Right lobe of liver (tissue), 6 donors: ENCODE measurements around the gene IRF2BP1. TPM values are rescaled to one million over a fixed set of nuclear protein-coding genes. Genes with fewer than 3 reads are reported as not detected.

Experiments used
- ATAC-seq, 4 donors: fragments of 200-7000 bp; cut with Tn5 transposase; one replicate each; pipeline ENCODE4 v1.9.1; 2020; ENCODE audit warnings: mild to moderate bottlenecking in 4 of 4, moderate library complexity in 4 of 4
- DNase-seq, 3 donors: peaks; one replicate each; pipeline ENCODE4 v3.0.0-alpha.2; 2020
- H3K27ac ChIP-seq, 3 donors: fragments of 200-600 bp; one replicate each; pipeline ENCODE4 v1.8.0; 2022
- H3K27me3 ChIP-seq, 2 donors: fragments of 200-600 bp; one replicate each; pipeline ENCODE4 v1.8.0; 2022
- H3K36me3 ChIP-seq, 4 donors: fragments of 200-600 bp; sonication (generic) in 1 of 4; one replicate each; pipeline versions ENCODE4 v1.5.1 to v1.8.0; 2017 to 2022; ENCODE audit warnings: control low read depth in 1 of 4
- H3K4me1 ChIP-seq, 4 donors: fragments of 200-600 bp; sonication (generic) in 1 of 4; one replicate each; pipeline versions ENCODE4 v1.5.1 to v1.8.0; 2017 to 2022; ENCODE audit warnings: control low read depth in 1 of 4
- H3K4me3 ChIP-seq, 3 donors: fragments of 200-600 bp; one replicate each; pipeline ENCODE4 v1.8.0; 2022
- H3K9me3 ChIP-seq, 4 donors: fragments of 200-600 bp; sonication (generic) in 1 of 4; one replicate each; pipeline versions ENCODE4 v1.5.1 to v1.8.0; 2017 to 2022; ENCODE audit warnings: control low read depth in 1 of 4
- POLR2A ChIP-seq: fragments of 450-650 bp; IDR thresholded peaks from one replicate; pipeline ENCODE4 v1.6.1; 2017; ENCODE audit warnings: antibody characterized with exemption, mild to moderate bottlenecking
- WGBS: methylation state at CpG from one replicate; pipeline ENCODE4 v1.1.6; 2018; ENCODE audit warnings: low coverage, low lambda C conversion rate; ENCODE audit not compliant: insufficient coverage; ENCODE audit errors: missing lambda C conversion rate; 5-methylcytosine and 5-hydroxymethylcytosine counted together
- intact Hi-C, 2 donors: fragments of 100-400 bp; cut with DNase I; formaldehyde crosslinking; loops; one replicate each; pipeline versions ENCODE4 v1.11.2 to v1.14.1; 2022
- total RNA-seq, 6 experiments: library from RNA; depleted of rRNA in 2 of 6; stranded (reverse); fragments of >200 nt in 2 of 6; fragmentation: NEBNext Ultra II Directional in 3 of 6; extraction: Animal tissue kit (Norgen Biotek cat#: 25700) in 3 of 6; gene quantifications; one replicate each; pipeline versions ENCODE4 v1.1.0 to v1.2.4, GENCODE V29; 2016 to 2023
- TF ChIP-seq, protein P1 (sequence below), 4 donors: fragments of 200-600 bp in 3 of 4; fragments of 450-650 bp in 1 of 4; IDR thresholded peaks; one replicate each; pipeline versions ENCODE4 v1.5.1 to v1.8.0; 2016 to 2022; ENCODE audit warnings: antibody characterized with exemption in 4 of 4, mild to moderate bottlenecking in 2 of 4
- donor health status: DM: no; HTN: yes; CAD: no.
- donor health status: DM: no; HTN: no; CAD: no.
- donor health status: DM: no; HTN: no; CAD: no.
- donor health status: DM: no; HTN: yes; CAD: no.
- donor health status: DM: no; HTN: yes; CAD: no.

The IRF2BP1 gene
- total RNA-seq, 6 experiments from 2014 or later: 12.8 to 21.5 (median 15.5) TPM

DNA sequence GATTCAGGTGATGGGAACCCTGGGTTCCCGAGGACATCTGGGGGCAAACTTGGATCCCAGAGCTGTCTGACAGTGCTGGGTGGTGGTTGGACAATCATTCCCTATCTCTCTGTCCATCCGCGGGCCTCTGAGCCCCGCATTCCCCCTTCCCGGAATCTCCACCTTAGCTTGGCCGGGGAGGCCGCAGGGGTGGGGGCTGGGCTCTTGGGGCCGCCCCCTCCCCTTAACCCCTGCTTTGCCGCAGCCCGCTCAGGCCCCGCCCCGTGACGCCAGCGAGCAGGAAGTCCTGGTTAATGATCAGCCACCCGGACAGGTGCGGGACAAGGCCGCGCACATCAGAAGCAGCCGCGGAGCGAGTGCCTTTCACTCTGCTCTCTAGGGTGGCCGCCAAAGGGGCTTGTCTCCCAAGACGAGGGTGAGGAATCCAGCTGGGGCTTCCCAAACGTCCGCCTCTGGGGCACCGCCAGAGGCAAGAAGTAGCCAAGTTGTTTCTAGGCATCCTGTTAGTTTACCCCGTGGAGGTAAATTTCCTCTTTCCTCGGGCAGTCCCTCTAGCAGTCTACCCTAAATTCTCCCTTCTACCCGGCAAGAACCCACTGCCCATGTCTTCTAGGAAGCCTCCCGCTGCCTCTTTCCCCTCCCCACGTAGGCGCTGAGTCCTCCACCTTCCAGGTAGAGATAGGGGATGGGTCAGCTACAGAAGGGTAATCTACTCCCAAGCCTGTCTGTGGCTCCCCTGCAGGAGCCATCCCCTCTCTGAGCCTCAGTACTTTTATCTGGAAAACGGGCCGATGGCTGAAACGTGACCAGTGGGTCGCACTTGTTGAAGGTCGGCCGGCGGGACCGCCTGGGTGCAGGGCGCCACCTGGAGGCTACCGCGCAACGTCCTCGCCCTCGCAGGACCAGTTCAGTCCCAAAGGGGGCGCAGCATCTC is 3.0 kb downstream of the IRF2BP1 start:
- 8% methylated on average over 18 of the region's 47 CpGs for WGBS
- intact Hi-C loops: loop anchor here in 1 of 2 donors (10.0 kb wide), 1 partner anchor 68 kb away; the partner anchor contains the start of gene RSPH6A
- peak; percentile 71 for TF ChIP-seq POLR2A
- TF ChIP-seq, protein P1, sequence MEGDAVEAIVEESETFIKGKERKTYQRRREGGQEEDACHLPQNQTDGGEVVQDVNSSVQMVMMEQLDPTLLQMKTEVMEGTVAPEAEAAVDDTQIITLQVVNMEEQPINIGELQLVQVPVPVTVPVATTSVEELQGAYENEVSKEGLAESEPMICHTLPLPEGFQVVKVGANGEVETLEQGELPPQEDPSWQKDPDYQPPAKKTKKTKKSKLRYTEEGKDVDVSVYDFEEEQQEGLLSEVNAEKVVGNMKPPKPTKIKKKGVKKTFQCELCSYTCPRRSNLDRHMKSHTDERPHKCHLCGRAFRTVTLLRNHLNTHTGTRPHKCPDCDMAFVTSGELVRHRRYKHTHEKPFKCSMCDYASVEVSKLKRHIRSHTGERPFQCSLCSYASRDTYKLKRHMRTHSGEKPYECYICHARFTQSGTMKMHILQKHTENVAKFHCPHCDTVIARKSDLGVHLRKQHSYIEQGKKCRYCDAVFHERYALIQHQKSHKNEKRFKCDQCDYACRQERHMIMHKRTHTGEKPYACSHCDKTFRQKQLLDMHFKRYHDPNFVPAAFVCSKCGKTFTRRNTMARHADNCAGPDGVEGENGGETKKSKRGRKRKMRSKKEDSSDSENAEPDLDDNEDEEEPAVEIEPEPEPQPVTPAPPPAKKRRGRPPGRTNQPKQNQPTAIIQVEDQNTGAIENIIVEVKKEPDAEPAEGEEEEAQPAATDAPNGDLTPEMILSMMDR (IDR thresholded peaks at IDR 0.05): peak; percentile 93 to 97 (median 96)

DNA sequence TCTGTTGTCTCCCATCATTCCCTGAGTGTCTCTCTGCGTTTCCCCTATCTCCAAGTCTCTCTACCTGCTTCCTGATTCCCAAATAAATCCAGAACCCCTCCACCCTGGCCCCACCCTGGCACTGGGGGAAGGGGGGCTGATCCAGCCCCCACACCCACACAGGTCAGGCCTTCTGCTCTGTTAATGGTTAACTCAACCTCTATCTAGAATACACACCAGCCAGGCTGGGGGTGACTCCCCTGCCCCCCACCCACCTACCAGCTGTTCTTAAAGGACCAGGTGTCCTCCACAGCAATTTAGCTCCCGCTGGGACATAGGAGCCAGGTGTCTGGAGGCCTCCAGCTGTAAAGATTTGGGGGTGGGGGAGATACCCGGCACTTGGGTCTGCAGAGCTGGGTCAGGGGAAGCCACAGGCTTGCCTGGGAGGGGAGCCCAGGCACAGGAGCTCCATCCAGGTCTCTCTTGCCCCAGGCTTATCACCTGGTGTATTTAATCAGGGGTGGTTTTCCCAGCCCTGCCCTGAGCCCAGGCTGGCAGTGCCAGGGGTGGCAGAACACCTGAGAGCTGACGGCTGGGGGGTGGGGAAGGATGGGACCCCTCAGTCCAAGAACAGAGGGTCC is 3.9 kb downstream of the IRF2BP1 start:
- DNase-seq (peak; percentile 73 to 85 (median 84)), ATAC-seq (peak; percentile 29 to 48 (median 40))
- peak overlapping the region; percentile 25 to 80 (median 58) for H3K4me3 ChIP-seq
- peak; percentile 5 for TF ChIP-seq POLR2A
- TF ChIP-seq, protein P1 (IDR thresholded peaks at IDR 0.05): no peak
- no peaks in the 10 kb centered on the region for H3K36me3 ChIP-seq
- H3K9me3 ChIP-seq: no peaks in the 10 kb centered on the region
- no peaks in the 10 kb centered on the region for H3K27me3 ChIP-seq
- H3K27ac ChIP-seq: peak overlapping the region; percentile 84 to 89 (median 88)
- 0% methylated on average over 2 of the region's 4 CpGs for WGBS
- H3K4me1 ChIP-seq: peaks cover 0 to 70% (median 32%) of the 10 kb centered on the region in 4 donors
- intact Hi-C loops: loop anchor here in 1 of 2 donors (10.0 kb wide), 1 partner anchor 67 kb away; the partner anchor contains the start of gene RSPH6A

More for the DNA sequence above, 3.0 kb downstream of the IRF2BP1 start:
- peaks cover 2 to 61% (median 28%) of the 10 kb centered on the region in 4 donors for H3K4me1 ChIP-seq
- H3K36me3 ChIP-seq: no peaks in the 10 kb centered on the region
- ATAC-seq: peak; percentile 56 to 68 (median 62)
- H3K9me3 ChIP-seq: no peaks in the 10 kb centered on the region
- peak overlapping the region; percentile 84 to 89 (median 88) for H3K27ac ChIP-seq
- peak; percentile 93 to 95 (median 95) for DNase-seq
- peak overlapping the region; percentile 40 to 80 (median 58) for H3K4me3 ChIP-seq
- H3K27me3 ChIP-seq: no peaks in the 10 kb centered on the region

DNA sequence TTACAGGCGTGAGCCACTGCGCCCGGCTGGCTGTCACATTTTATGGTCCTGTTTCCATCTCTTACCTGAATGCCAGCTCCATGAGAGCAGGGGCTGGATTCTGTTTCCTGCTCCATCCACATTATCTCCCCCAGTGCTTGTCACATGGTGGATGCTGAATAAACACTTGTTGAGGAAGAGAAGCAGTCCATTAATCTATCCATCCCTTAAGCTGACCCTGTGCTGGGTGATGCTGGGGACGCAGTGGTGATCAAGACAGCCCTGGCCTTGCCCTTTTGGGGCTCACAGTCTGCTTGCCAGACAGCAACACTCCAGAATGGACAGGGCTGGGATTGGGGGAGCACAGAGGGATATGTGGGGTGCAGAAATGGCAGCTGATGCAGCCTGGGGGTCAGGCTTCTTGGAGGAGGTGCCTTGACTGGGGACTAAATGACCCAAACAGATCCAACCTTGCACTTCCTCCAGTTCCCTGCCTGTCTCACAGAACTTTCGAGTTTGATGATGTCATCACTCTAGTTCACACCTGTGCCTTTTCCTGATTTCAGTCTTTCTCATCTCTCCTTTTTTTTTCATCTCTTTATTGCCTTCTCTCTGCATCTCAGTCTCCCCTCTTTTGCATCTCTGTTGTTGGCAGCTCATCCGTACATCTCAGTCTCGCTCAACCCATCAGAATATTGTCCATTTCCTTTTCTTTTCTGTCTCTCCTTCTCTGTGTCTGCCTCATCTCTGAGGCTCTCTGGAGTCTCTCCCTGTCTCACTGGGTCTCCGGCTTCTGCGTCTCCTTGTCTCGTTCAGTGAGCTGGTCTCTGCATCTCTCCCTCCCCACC is 4.6 kb downstream of the IRF2BP1 start:
- Histone ChIP-seq H3K9me3 (no peaks in the 10 kb centered on the region), H3K36me3 (no peaks in the 10 kb centered on the region), H3K4me1 (peaks cover 0 to 75% (median 33%) of the 10 kb centered on the region in 4 donors), H3K27ac (peak overlapping the region; percentile 80 to 89 (median 88)), H3K27me3 (no peaks in the 10 kb centered on the region), H3K4me3 (peak overlapping the region in 2 of 3 donors; percentile 58 to 80)
- no peak for ATAC-seq
- 37% methylated on average over 9 of the region's 10 CpGs for WGBS
- no peak for TF ChIP-seq POLR2A
- TF ChIP-seq, protein P1 (IDR thresholded peaks at IDR 0.05): no peak
- intact Hi-C loops: loop anchor here in 1 of 2 donors (10.0 kb wide), 1 partner anchor 66 kb away; the partner anchor contains the start of gene RSPH6A
- no peak for DNase-seq

DNA sequence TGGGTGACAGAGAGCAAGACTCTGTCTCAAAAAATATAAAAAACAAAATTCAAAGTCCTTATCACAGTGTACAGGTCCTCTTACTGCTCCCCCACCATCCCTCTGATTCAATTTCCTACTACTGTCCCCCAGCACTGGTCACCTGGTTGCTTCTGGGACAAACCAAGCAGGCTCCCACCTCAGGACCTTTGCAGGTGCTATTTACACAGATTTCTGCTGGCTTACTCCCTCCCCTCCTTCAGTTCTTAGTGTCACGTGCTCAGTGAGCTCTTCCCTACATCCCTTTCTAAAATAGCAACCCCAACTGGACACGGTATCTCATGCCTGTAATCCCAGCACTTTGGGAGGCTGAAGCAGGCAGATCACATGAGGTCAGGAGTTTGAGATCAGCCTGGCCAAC is 6.0 kb downstream of the IRF2BP1 start:
- DNase-seq: no peak
- H3K4me1 ChIP-seq: peaks cover 0 to 81% (median 34%) of the 10 kb centered on the region in 4 donors
- H3K9me3 ChIP-seq: no peaks in the 10 kb centered on the region
- TF ChIP-seq, protein P1 (IDR thresholded peaks at IDR 0.05): no peak
- no peak for TF ChIP-seq POLR2A
- peak overlapping the region in 2 of 3 donors; percentile 87 to 91 for H3K27ac ChIP-seq
- no peaks in the 10 kb centered on the region for H3K27me3 ChIP-seq
- H3K4me3 ChIP-seq: no peak overlapping the region
- no peak for ATAC-seq
- H3K36me3 ChIP-seq: no peaks in the 10 kb centered on the region
- intact Hi-C loops: loop anchor here in 1 of 2 donors (10.0 kb wide), 1 partner anchor 65 kb away; the partner anchor contains the start of gene RSPH6A
- 44% methylated on average over 2 of the region's 2 CpGs for WGBS
